ENCODE measurements around the gene SLAMF9.

GRCh38 chr1:159919236-159919865 is 34.7 kb downstream of the SLAMF9 start:
- TF ChIP-seq CTCF (IDR thresholded peaks at IDR 0.05): no peak
- TF ChIP-seq, protein P1, sequence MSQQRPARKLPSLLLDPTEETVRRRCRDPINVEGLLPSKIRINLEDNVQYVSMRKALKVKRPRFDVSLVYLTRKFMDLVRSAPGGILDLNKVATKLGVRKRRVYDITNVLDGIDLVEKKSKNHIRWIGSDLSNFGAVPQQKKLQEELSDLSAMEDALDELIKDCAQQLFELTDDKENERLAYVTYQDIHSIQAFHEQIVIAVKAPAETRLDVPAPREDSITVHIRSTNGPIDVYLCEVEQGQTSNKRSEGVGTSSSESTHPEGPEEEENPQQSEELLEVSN (IDR thresholded peaks at IDR 0.05; ENCODE audit: borderline replicate concordance, low read depth): no peak

Data from A549 (cell line).